H1 (cell line): ENCODE data around the gene FGF14. TPM values are rescaled to one million over a fixed set of nuclear protein-coding genes. Genes with fewer than 3 reads are reported as not detected.

Experiments
- CTCF ChIA-PET: fragments of 300-600 bp; sonication (Branson Sonifier 250); formaldehyde crosslinking; loops from one replicate; lab custom pipeline; 2021; ENCODE audit not compliant: partially characterized antibody; lab: Charles Lee
- POLR2A ChIA-PET: fragments of 300-600 bp; sonication (Branson Sonifier 250); formaldehyde crosslinking; loops from one replicate; lab custom pipeline; 2021; ENCODE audit warnings: inconsistent platforms; ENCODE audit not compliant: partially characterized antibody; lab: Charles Lee
- DNase-seq, 2 experiments: peaks; one replicate each; pipeline versions ENCODE4 v3.0.0 to v3.0.0-alpha.2; 2010 to 2022; ENCODE audit warnings: low spot score in 2 of 2, low read depth in 1 of 2, mixed read lengths in 1 of 2
- FAIRE-seq: peaks from 2 replicates; lab custom pipeline; 2011; peaks lifted over from hg19 to GRCh38; lab: Jason Lieb, UNC
- H2AFZ ChIP-seq: 2 replicates; pipeline ENCODE4 v1.8.1; 2012; ENCODE audit warnings: low read length, inconsistent platforms
- H2AK5ac ChIP-seq: 2 replicates; pipeline ENCODE4 v1.6.1; 2013; ENCODE audit warnings: low read depth, low read length
- H2BK120ac ChIP-seq: replicated peaks from 2 replicates; pipeline ENCODE3; 2013; ENCODE audit warnings: low read depth, low read length, inconsistent platforms
- H2BK12ac ChIP-seq: 2 replicates; pipeline ENCODE4 v1.6.1; 2013; ENCODE audit warnings: low read depth, low read length
- H2BK15ac ChIP-seq: 2 replicates; pipeline ENCODE4 v1.6.1; 2013; ENCODE audit warnings: low read length
- H2BK20ac ChIP-seq: 2 replicates; pipeline ENCODE4 v1.6.1; 2013; ENCODE audit warnings: low read length
- H2BK5ac ChIP-seq: 2 replicates; pipeline ENCODE4 v1.6.1; 2013; ENCODE audit warnings: low read depth, low read length
- H3K14ac ChIP-seq: 2 replicates; pipeline ENCODE4 v1.6.1; 2013; ENCODE audit warnings: inconsistent platforms; ENCODE audit not compliant: insufficient read length
- H3K18ac ChIP-seq: 2 replicates; pipeline ENCODE4 v1.6.1; 2013; ENCODE audit warnings: low read length; ENCODE audit errors: extremely low read depth
- H3K23ac ChIP-seq: 2 replicates; pipeline ENCODE4 v1.6.1; 2013; ENCODE audit warnings: inconsistent platforms; ENCODE audit not compliant: insufficient read length
- H3K23me2 ChIP-seq: 2 replicates; pipeline ENCODE4 v1.6.1; 2013; ENCODE audit warnings: low read depth, low read length
- H3K27ac ChIP-seq: 2 replicates; pipeline ENCODE4 v1.6.1; 2011; ENCODE audit warnings: low read depth, low read length, inconsistent platforms
- H3K27me3 ChIP-seq, 4 experiments: replicated peaks in 1 of 4; 1 replicate in 1 of 4; 2 replicates in 3 of 4; pipeline versions ENCODE4 v1.6.1 to v1.8.1; 2011 to 2013; ENCODE audit warnings: low read length in 3 of 4, mild to moderate bottlenecking in 3 of 4, inconsistent platforms in 2 of 4, mixed read lengths in 2 of 4, moderate library complexity in 1 of 4; ENCODE audit not compliant: control insufficient read depth in 3 of 4, insufficient read depth in 3 of 4; ENCODE audit errors: extremely low read depth in 1 of 4
- H3K36me3 ChIP-seq, 4 experiments: 2 replicates each; pipeline versions ENCODE4 v1.6.1 to v1.8.1; 2011 to 2013; ENCODE audit warnings: mild to moderate bottlenecking in 4 of 4, low read length in 3 of 4, moderate library complexity in 2 of 4, control low read depth in 1 of 4, inconsistent platforms in 1 of 4; ENCODE audit not compliant: insufficient read depth in 4 of 4, control insufficient read depth in 2 of 4
- H3K4ac ChIP-seq: replicated peaks from 2 replicates; pipeline ENCODE3; 2013; ENCODE audit warnings: low read length, low read depth, mixed read lengths, inconsistent platforms; ENCODE audit not compliant: insufficient read length
- H3K4me1 ChIP-seq, 4 experiments: replicated peaks in 1 of 4; 1 replicate in 1 of 4; 2 replicates in 3 of 4; pipeline versions ENCODE4 v1.6.1 to v1.8.1; 2011 to 2013; ENCODE audit warnings: low read length in 3 of 4, inconsistent platforms in 2 of 4, mixed read lengths in 1 of 4; ENCODE audit not compliant: insufficient read depth in 4 of 4, control insufficient read depth in 3 of 4
- H3K4me2 ChIP-seq, 2 experiments: 2 replicates each; pipeline versions ENCODE4 v1.6.1 to v1.8.1; 2011 to 2013; ENCODE audit warnings: low read depth in 2 of 2, low read length in 2 of 2, control low read depth in 1 of 2, inconsistent platforms in 1 of 2, mild to moderate bottlenecking in 1 of 2; ENCODE audit not compliant: insufficient read depth in 1 of 2
- H3K4me3 ChIP-seq, 4 experiments: fragments of 200-600, 300-600 bp in 1 of 4; sonication (generic), shearing (Covaris generic), sonication (Bioruptor Twin) in 1 of 4; 2 replicates each; pipeline versions ENCODE4 v1.5.1 to v1.8.1; 2011 to 2016; ENCODE audit warnings: low read length in 4 of 4, low read depth in 3 of 4, control low read depth in 2 of 4, inconsistent platforms in 2 of 4, mild to moderate bottlenecking in 2 of 4, mixed read lengths in 1 of 4, moderate library complexity in 1 of 4; ENCODE audit not compliant: insufficient read depth in 2 of 4; ENCODE audit errors: extremely low read depth in 1 of 4
- H3K56ac ChIP-seq: replicated peaks from 2 replicates; pipeline ENCODE3; 2013; ENCODE audit warnings: low read depth, mild to moderate bottlenecking, mixed read lengths, low read length, inconsistent platforms; ENCODE audit not compliant: insufficient read length
- H3K79me1 ChIP-seq: 2 replicates; pipeline ENCODE4 v1.6.1; 2013; ENCODE audit warnings: low read depth, low read length, control low read depth
- H3K79me2 ChIP-seq, 2 experiments: 2 replicates each; pipeline versions ENCODE4 v1.6.1 to v1.8.1; 2012 to 2013; ENCODE audit warnings: low read length in 2 of 2, mild to moderate bottlenecking in 2 of 2, inconsistent platforms in 1 of 2; ENCODE audit not compliant: insufficient read depth in 2 of 2, control insufficient read depth in 1 of 2
- H3K9ac ChIP-seq, 4 experiments: replicated peaks in 1 of 4; 1 replicate in 1 of 4; 2 replicates in 3 of 4; pipeline versions ENCODE4 v1.6.1 to v1.8.1; 2011 to 2013; ENCODE audit warnings: low read depth in 3 of 4, low read length in 3 of 4, control low read depth in 2 of 4, mild to moderate bottlenecking in 2 of 4, moderate library complexity in 2 of 4, inconsistent platforms in 1 of 4; ENCODE audit errors: extremely low read depth in 1 of 4
- H3K9me3 ChIP-seq, 2 experiments: 2 replicates each; pipeline versions ENCODE4 v1.6.1 to v1.8.1; 2012 to 2013; ENCODE audit warnings: mild to moderate bottlenecking in 2 of 2, moderate library complexity in 2 of 2, control low read depth in 1 of 2, inconsistent platforms in 1 of 2, low read depth in 1 of 2, low read length in 1 of 2, mixed read lengths in 1 of 2; ENCODE audit not compliant: insufficient read depth in 2 of 2
- H4K20me1 ChIP-seq, 2 experiments: replicated peaks in 1 of 2; 2 replicates each; pipeline versions ENCODE3 to v1.8.1; 2011 to 2013; ENCODE audit warnings: inconsistent platforms in 2 of 2, low read length in 2 of 2, mild to moderate bottlenecking in 1 of 2; ENCODE audit not compliant: insufficient read depth in 2 of 2, control insufficient read depth in 1 of 2
- H4K5ac ChIP-seq: 2 replicates; pipeline ENCODE4 v1.6.1; 2013; ENCODE audit warnings: low read length, low read depth, mixed read lengths, inconsistent platforms; ENCODE audit not compliant: insufficient read length
- H4K8ac ChIP-seq: 2 replicates; pipeline ENCODE4 v1.8.0; 2013; ENCODE audit warnings: mild to moderate bottlenecking, moderate library complexity, low read length, inconsistent platforms; ENCODE audit not compliant: insufficient read depth; ENCODE audit errors: extremely low read depth
- H4K91ac ChIP-seq: replicated peaks from 2 replicates; pipeline ENCODE3; 2013; ENCODE audit warnings: low read length, mixed read lengths, inconsistent platforms; ENCODE audit not compliant: insufficient read length
- ATF3 ChIP-seq: IDR thresholded peaks from 2 replicates; pipeline ENCODE4 v1.6.1; 2011; ENCODE audit warnings: low read depth, mild to moderate bottlenecking, low read length; ENCODE audit not compliant: insufficient read depth
- BCL11A ChIP-seq, 2 experiments: IDR thresholded peaks; one replicate each; pipeline ENCODE4 v1.6.1; 2011; ENCODE audit warnings: low read depth in 2 of 2, low read length in 2 of 2, mild to moderate bottlenecking in 2 of 2
- BRCA1 ChIP-seq: IDR thresholded peaks from 2 replicates; pipeline ENCODE4 v1.6.1; 2012; ENCODE audit warnings: low read depth, low read length, improper control_type of control experiment
- RNF2 ChIP-seq: fragments of 200-900, 300-1000 bp; sonication (generic); IDR thresholded peaks from 2 replicates; pipeline ENCODE4 v1.7.1; 2016; ENCODE audit warnings: borderline replicate concordance, low read depth, mild to moderate bottlenecking, antibody characterized with exemption, low read length; ENCODE audit not compliant: poor library complexity, severe bottlenecking; ENCODE audit errors: missing control alignments
- TCF12 ChIP-seq: IDR thresholded peaks from 2 replicates; pipeline ENCODE4 v1.6.1; 2011; ENCODE audit warnings: low read depth, mild to moderate bottlenecking, low read length
- ZNF274 ChIP-seq: IDR thresholded peaks from 2 replicates; pipeline ENCODE4 v1.7.0; 2012; ENCODE audit warnings: low read length, borderline replicate concordance; ENCODE audit errors: extremely low read depth
- WGBS, 2 experiments: shearing (Covaris generic) in 1 of 2; methylation state at CpG; one replicate each; pipeline versions ENCODE4 v1.1.6 to v1.1.7; 2013 to 2015; ENCODE audit warnings: low lambda C conversion rate in 2 of 2, mixed read lengths in 2 of 2, inconsistent platforms in 1 of 2, low coverage in 1 of 2, missing lambda C conversion rate in 1 of 2; ENCODE audit not compliant: insufficient replicate concordance in 2 of 2, insufficient coverage in 1 of 2, insufficient read length in 1 of 2; ENCODE audit errors: extremely low coverage in 1 of 2, missing lambda C conversion rate in 1 of 2; 5-methylcytosine and 5-hydroxymethylcytosine counted together
- polyA plus RNA-seq, 7 experiments: library from polyadenylated mRNA; depleted of rRNA in 3 of 7; stranded (reverse) in 5 of 7; unstranded in 2 of 7; fragments of >200 nt in 5 of 7; fragments of 200-250 nt in 2 of 7; gene quantifications; 1 replicate in 5 of 7; 2 replicates in 1 of 7; 4 replicates in 1 of 7; pipeline versions ENCODE4 v1.2.1 to v1.2.3, GENCODE V29; 2011 to 2013; ENCODE audit warnings: missing spikeins in 2 of 7, mixed read lengths in 2 of 7
- total RNA-seq: library from RNA; stranded (reverse); fragmentation: NEBNext Ultra II Directional; extraction: Animal tissue kit (Norgen Biotek cat#: 25700); gene quantifications from 2 replicates; pipeline ENCODE4 v1.2.1, GENCODE V29; 2021

The FGF14 gene
- total and polyA plus RNA-seq, 2 of the 8 experiments (the other 6 are each of a cell fraction or from before 2014, with no cell fraction given) = 0.05 to 0.58 TPM

GRCh38 chr13:102328909-102329308 lies 72.9 kb downstream of the FGF14 start:
- CTCF ChIA-PET = interaction anchor here (0.8 to 1.4 kb wide), 2 partner anchors 12 to 13 kb away, joined by 4 to 5 read pairs; no protein-coding TSS in a partner anchor

More at GRCh38 chr13:102328909-102329308, 72.9 kb downstream of the FGF14 start:
- no peak overlapping the region for H3K4ac ChIP-seq
- no peak overlapping the region for H2AFZ ChIP-seq
- WGBS, 2 experiments = 88% methylated on average over 1 of the region's 1 CpG; no CpG with 5 or more reads in 1 of the 2 experiments
- no peak for TF ChIP-seq RNF2
- no peak for TF ChIP-seq BCL11A (IDR thresholded peaks at IDR 0.05; ENCODE audit: low read depth in 2 of 2, low read length in 2 of 2)
- no peak for TF ChIP-seq ATF3
- no peak for TF ChIP-seq ZNF274
- TF ChIP-seq BRCA1 = no peak
- no peak for TF ChIP-seq TCF12
- no peak overlapping the region for H2AK5ac ChIP-seq
- H3K9ac ChIP-seq = no peak overlapping the region
- H3K9me3 ChIP-seq = no peaks in the 10 kb centered on the region
- peaks cover 0 to 2% (median 0%) of the 10 kb centered on the region in 4 experiments; a peak in 2 of 7 replicates for H3K4me1 ChIP-seq
- H3K14ac ChIP-seq = no peak overlapping the region
- H2BK20ac ChIP-seq = no peak overlapping the region
- H3K27me3 ChIP-seq = no peaks in the 10 kb centered on the region
- no peak overlapping the region for H3K4me3 ChIP-seq
- FAIRE-seq (no peak), DNase-seq (no peak)
- no peak overlapping the region for H4K5ac ChIP-seq
- no peaks in the 10 kb centered on the region for H3K79me2 ChIP-seq
- H2BK5ac ChIP-seq = no peak overlapping the region
- H4K20me1 ChIP-seq = no peaks in the 10 kb centered on the region
- no peak overlapping the region for H3K4me2 ChIP-seq
- H3K18ac ChIP-seq = no peak overlapping the region
- H2BK15ac ChIP-seq = no peak overlapping the region
- H3K23ac ChIP-seq = no peak overlapping the region
- no peak overlapping the region for H3K56ac ChIP-seq
- no peak overlapping the region for H3K27ac ChIP-seq
- no peak overlapping the region for H2BK120ac ChIP-seq
- no peaks in the 10 kb centered on the region for H3K79me1 ChIP-seq
- no peaks in the 10 kb centered on the region; the same call in 1 of the 2 replicates for H3K23me2 ChIP-seq
- H4K91ac ChIP-seq = no peak overlapping the region
- POLR2A ChIA-PET = interaction anchor here (1.2 kb wide), 1 partner anchor 8 kb away, joined by 3 read pairs; no protein-coding TSS in a partner anchor
- H2BK12ac ChIP-seq = no peak overlapping the region
- H4K8ac ChIP-seq = no peak overlapping the region
- H3K36me3 ChIP-seq = no peaks in the 10 kb centered on the region
